Dendritic cell treated with granulocyte-macrophage colony-stimulating factor and Interleukin-4, amounts not matched to agents 40 ng/mL and 50 ng/mL, for 4 days (primary cell): Measurements from ENCODE around the gene NISCH.

Source experiments
- H3K27ac Mint-ChIP-seq: one replicate; pipeline ENCODE4 v1.8.0; 2022; ENCODE audit warnings: mild to moderate bottlenecking, mixed read lengths
- H3K27me3 Mint-ChIP-seq: one replicate; pipeline ENCODE4 v1.8.0; 2022; ENCODE audit warnings: mild to moderate bottlenecking, mixed read lengths
- H3K36me3 Mint-ChIP-seq: one replicate; pipeline ENCODE4 v1.8.0; 2022; ENCODE audit warnings: low read depth, mixed read lengths
- H3K4me1 Mint-ChIP-seq: one replicate; pipeline ENCODE4 v1.8.0; 2022; ENCODE audit warnings: low read depth, mixed read lengths
- H3K4me3 Mint-ChIP-seq: one replicate; pipeline ENCODE4 v1.8.0; 2022; ENCODE audit warnings: mild to moderate bottlenecking, moderate library complexity, mixed read lengths
- H3K9me3 Mint-ChIP-seq: one replicate; pipeline ENCODE4 v1.8.0; 2022; ENCODE audit warnings: mixed read lengths
- intact Hi-C: fragments of 100-400 bp; cut with micrococcal nuclease; formaldehyde crosslinking; loops from one replicate; pipeline ENCODE4 v1.15.0; 2022

The NISCH gene

GRCh38 chr3:52506266-52506966 lies 51.0 kb downstream of the NISCH start:
- no peaks in the 10 kb centered on the region for H3K9me3 Mint-ChIP-seq
- intact Hi-C loops = no loop called here
- peak overlapping the region; percentile 3 for H3K27ac Mint-ChIP-seq
- H3K27me3 Mint-ChIP-seq = no peaks in the 10 kb centered on the region
- peaks cover 44% of the 10 kb centered on the region for H3K4me1 Mint-ChIP-seq
- H3K4me3 Mint-ChIP-seq = no peak overlapping the region
- H3K36me3 Mint-ChIP-seq = peaks cover 100% of the 10 kb centered on the region

- Mint-ChIP-seq H3K27ac (no peak overlapping the region), H3K9me3 (no peaks in the 10 kb centered on the region), H3K36me3 (peaks cover 100% of the 10 kb centered on the region), H3K27me3 (no peaks in the 10 kb centered on the region), H3K4me3 (no peak overlapping the region), H3K4me1 (peaks cover 46% of the 10 kb centered on the region)
- intact Hi-C loops = no loop called here
These were observed 52.0 kb downstream of the NISCH start for GRCh38 chr3:52507359-52507758.

- no peaks in the 10 kb centered on the region for H3K9me3 Mint-ChIP-seq
- no peak overlapping the region for H3K4me3 Mint-ChIP-seq
- peaks cover 46% of the 10 kb centered on the region for H3K4me1 Mint-ChIP-seq
- no peaks in the 10 kb centered on the region for H3K27me3 Mint-ChIP-seq
- no peak overlapping the region for H3K27ac Mint-ChIP-seq
- peaks cover 100% of the 10 kb centered on the region for H3K36me3 Mint-ChIP-seq
- intact Hi-C loops = no loop called here
These were observed 54.4 kb downstream of the NISCH start for GRCh38 chr3:52509753-52510328.

- no peak overlapping the region for H3K27ac Mint-ChIP-seq
- no peak overlapping the region for H3K4me3 Mint-ChIP-seq
- peaks cover 100% of the 10 kb centered on the region for H3K36me3 Mint-ChIP-seq
- H3K4me1 Mint-ChIP-seq = peaks cover 48% of the 10 kb centered on the region
- no peaks in the 10 kb centered on the region for H3K27me3 Mint-ChIP-seq
- intact Hi-C loops = no loop called here
- H3K9me3 Mint-ChIP-seq = no peaks in the 10 kb centered on the region
These were observed 56.1 kb downstream of the NISCH start for GRCh38 chr3:52511509-52511908.

- H3K4me3 Mint-ChIP-seq = no peak overlapping the region
These were observed 56.7 kb downstream of the NISCH start for GRCh38 chr3:52512105-52512504.

GRCh38 chr3:52512727-52513126 lies 57.3 kb downstream of the NISCH start:
- H3K9me3 Mint-ChIP-seq = no peaks in the 10 kb centered on the region
- intact Hi-C loops = no loop called here
- H3K27me3 Mint-ChIP-seq = no peaks in the 10 kb centered on the region
- no peak overlapping the region for H3K27ac Mint-ChIP-seq
- H3K36me3 Mint-ChIP-seq = peaks cover 100% of the 10 kb centered on the region
- H3K4me3 Mint-ChIP-seq = no peak overlapping the region
- H3K4me1 Mint-ChIP-seq = peaks cover 44% of the 10 kb centered on the region

More at GRCh38 chr3:52512105-52512504, 56.7 kb downstream of the NISCH start:
- no peak overlapping the region for H3K27ac Mint-ChIP-seq
- H3K27me3 Mint-ChIP-seq = no peaks in the 10 kb centered on the region
- H3K4me1 Mint-ChIP-seq = peaks cover 48% of the 10 kb centered on the region
- intact Hi-C loops = no loop called here
- no peaks in the 10 kb centered on the region for H3K9me3 Mint-ChIP-seq
- peaks cover 100% of the 10 kb centered on the region for H3K36me3 Mint-ChIP-seq

- H3K4me3 Mint-ChIP-seq = no peak overlapping the region
- peaks cover 100% of the 10 kb centered on the region for H3K36me3 Mint-ChIP-seq
- H3K27ac Mint-ChIP-seq = no peak overlapping the region
- H3K27me3 Mint-ChIP-seq = no peaks in the 10 kb centered on the region
- H3K4me1 Mint-ChIP-seq = peaks cover 45% of the 10 kb centered on the region
- intact Hi-C loops = no loop called here
- H3K9me3 Mint-ChIP-seq = no peaks in the 10 kb centered on the region
These were observed 57.9 kb downstream of the NISCH start for GRCh38 chr3:52513281-52513680.

GRCh38 chr3:52514576-52514975 lies 59.2 kb downstream of the NISCH start:
- Mint-ChIP-seq H3K4me3 (no peak overlapping the region), H3K36me3 (peaks cover 100% of the 10 kb centered on the region), H3K9me3 (no peaks in the 10 kb centered on the region), H3K27me3 (no peaks in the 10 kb centered on the region), H3K27ac (no peak overlapping the region), H3K4me1 (peaks cover 42% of the 10 kb centered on the region)
- intact Hi-C loops = no loop called here

GRCh38 chr3:52515192-52515591 lies 59.8 kb downstream of the NISCH start:
- Mint-ChIP-seq H3K4me3 (no peak overlapping the region), H3K9me3 (no peaks in the 10 kb centered on the region), H3K27me3 (no peaks in the 10 kb centered on the region), H3K27ac (peak overlapping the region; percentile 44), H3K36me3 (peaks cover 100% of the 10 kb centered on the region), H3K4me1 (peaks cover 36% of the 10 kb centered on the region)
- intact Hi-C loops = no loop called here

- Mint-ChIP-seq H3K4me1 (peaks cover 34% of the 10 kb centered on the region), H3K4me3 (no peak overlapping the region), H3K9me3 (no peaks in the 10 kb centered on the region), H3K27me3 (no peaks in the 10 kb centered on the region), H3K27ac (no peak overlapping the region), H3K36me3 (peaks cover 100% of the 10 kb centered on the region)
- intact Hi-C loops = no loop called here
These were observed 61.2 kb downstream of the NISCH start for GRCh38 chr3:52516509-52517195.

GRCh38 chr3:52517796-52518722 lies 62.7 kb downstream of the NISCH start:
- no peak overlapping the region for H3K27ac Mint-ChIP-seq
- intact Hi-C loops = no loop called here
- peaks cover 100% of the 10 kb centered on the region for H3K36me3 Mint-ChIP-seq
- no peaks in the 10 kb centered on the region for H3K9me3 Mint-ChIP-seq
- H3K4me1 Mint-ChIP-seq = peaks cover 24% of the 10 kb centered on the region
- no peaks in the 10 kb centered on the region for H3K27me3 Mint-ChIP-seq
- no peak overlapping the region for H3K4me3 Mint-ChIP-seq

GRCh38 chr3:52518723-52519444 lies 63.5 kb downstream of the NISCH start:
- intact Hi-C loops = no loop called here
- H3K36me3 Mint-ChIP-seq = peaks cover 100% of the 10 kb centered on the region
- H3K4me3 Mint-ChIP-seq = no peak overlapping the region
- H3K27ac Mint-ChIP-seq = no peak overlapping the region
- peaks cover 31% of the 10 kb centered on the region for H3K4me1 Mint-ChIP-seq
- no peaks in the 10 kb centered on the region for H3K9me3 Mint-ChIP-seq
- no peaks in the 10 kb centered on the region for H3K27me3 Mint-ChIP-seq

- Mint-ChIP-seq H3K4me3 (no peak overlapping the region), H3K27me3 (no peaks in the 10 kb centered on the region)
These were observed 64.2 kb downstream of the NISCH start for GRCh38 chr3:52519445-52520140.

More at GRCh38 chr3:52519445-52520140, 64.2 kb downstream of the NISCH start:
- intact Hi-C loops = no loop called here
- H3K9me3 Mint-ChIP-seq = no peaks in the 10 kb centered on the region
- H3K27ac Mint-ChIP-seq = no peak overlapping the region
- H3K36me3 Mint-ChIP-seq = peaks cover 100% of the 10 kb centered on the region
- H3K4me1 Mint-ChIP-seq = peaks cover 38% of the 10 kb centered on the region
